ENCODE results near the gene XRCC3.

XRCC3 gene

DNA sequence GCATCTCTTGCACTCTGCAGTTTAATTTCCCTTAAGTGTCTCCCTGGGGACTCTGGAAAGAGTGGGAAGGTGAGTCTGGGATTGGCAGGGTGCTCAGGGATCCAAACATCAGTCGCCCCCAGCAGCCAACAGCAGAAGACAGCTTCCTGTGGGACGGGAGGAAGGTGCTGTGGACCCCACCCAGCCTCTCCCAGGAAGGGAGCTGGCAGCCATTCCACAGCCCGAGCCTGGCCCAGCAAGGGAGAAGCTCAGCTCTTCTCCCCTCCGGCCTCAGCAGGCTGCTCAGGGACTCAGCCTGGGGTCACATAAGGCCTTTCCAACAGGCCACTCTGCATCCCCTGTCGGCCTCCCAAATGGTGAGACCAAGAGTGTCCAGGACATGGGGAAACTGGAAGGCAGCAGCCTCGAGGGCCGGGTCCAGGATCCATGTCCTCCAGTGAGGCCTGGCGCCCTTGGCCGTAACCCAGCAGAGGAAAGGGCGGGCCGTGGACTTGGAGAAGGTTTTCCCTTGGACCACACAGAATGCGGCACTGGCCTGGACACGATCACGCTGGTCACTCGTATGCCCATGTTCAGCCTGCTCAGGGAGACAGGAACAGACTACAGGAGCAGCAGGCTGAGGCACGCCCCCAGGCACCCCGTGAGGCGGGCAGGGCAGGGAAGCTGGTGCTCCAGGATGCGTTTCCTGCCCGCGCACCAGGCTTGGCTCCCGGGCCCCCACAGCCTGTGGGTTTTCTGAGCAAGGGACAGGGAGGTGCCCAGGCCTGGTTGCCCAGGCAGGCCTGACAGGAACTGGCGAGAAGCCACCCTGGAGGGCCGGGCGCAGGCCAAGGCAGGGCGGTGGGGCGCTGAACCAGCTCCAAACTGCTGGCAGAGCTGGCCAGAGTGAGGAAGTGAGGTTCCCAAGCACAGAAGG is 3.5 kb downstream of the XRCC3 start:
- TF ChIP-seq, protein P1, sequence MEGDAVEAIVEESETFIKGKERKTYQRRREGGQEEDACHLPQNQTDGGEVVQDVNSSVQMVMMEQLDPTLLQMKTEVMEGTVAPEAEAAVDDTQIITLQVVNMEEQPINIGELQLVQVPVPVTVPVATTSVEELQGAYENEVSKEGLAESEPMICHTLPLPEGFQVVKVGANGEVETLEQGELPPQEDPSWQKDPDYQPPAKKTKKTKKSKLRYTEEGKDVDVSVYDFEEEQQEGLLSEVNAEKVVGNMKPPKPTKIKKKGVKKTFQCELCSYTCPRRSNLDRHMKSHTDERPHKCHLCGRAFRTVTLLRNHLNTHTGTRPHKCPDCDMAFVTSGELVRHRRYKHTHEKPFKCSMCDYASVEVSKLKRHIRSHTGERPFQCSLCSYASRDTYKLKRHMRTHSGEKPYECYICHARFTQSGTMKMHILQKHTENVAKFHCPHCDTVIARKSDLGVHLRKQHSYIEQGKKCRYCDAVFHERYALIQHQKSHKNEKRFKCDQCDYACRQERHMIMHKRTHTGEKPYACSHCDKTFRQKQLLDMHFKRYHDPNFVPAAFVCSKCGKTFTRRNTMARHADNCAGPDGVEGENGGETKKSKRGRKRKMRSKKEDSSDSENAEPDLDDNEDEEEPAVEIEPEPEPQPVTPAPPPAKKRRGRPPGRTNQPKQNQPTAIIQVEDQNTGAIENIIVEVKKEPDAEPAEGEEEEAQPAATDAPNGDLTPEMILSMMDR (IDR thresholded peaks at IDR 0.05; ENCODE audit: low read depth, low read length, missing control alignments), result no peak
- H3K4me3 ChIP-seq (ENCODE audit: low read depth, low read length), result no peak overlapping the region
- no peak for DNase-seq (ENCODE audit: low read depth)

GRCh38 chr14:103710771-103711377 is 4.4 kb downstream of the XRCC3 start:
- H3K4me3 ChIP-seq (ENCODE audit: low read depth, low read length), result no peak overlapping the region
- TF ChIP-seq, protein P1 (IDR thresholded peaks at IDR 0.05; ENCODE audit: low read depth, low read length, missing control alignments), result no peak
- DNase-seq (ENCODE audit: low read depth), result no peak

GRCh38 chr14:103709814-103710213 is 5.4 kb downstream of the XRCC3 start:
- no peak for DNase-seq (ENCODE audit: low read depth)
- no peak overlapping the region for H3K4me3 ChIP-seq (ENCODE audit: low read depth, low read length)
- TF ChIP-seq, protein P1 (IDR thresholded peaks at IDR 0.05; ENCODE audit: low read depth, low read length, missing control alignments), result no peak

- TF ChIP-seq, protein P1 (IDR thresholded peaks at IDR 0.05; ENCODE audit: low read depth, low read length, missing control alignments), result no peak
Observed at GRCh38 chr14:103708750-103709187, 6.5 kb downstream of the XRCC3 start.

DNA sequence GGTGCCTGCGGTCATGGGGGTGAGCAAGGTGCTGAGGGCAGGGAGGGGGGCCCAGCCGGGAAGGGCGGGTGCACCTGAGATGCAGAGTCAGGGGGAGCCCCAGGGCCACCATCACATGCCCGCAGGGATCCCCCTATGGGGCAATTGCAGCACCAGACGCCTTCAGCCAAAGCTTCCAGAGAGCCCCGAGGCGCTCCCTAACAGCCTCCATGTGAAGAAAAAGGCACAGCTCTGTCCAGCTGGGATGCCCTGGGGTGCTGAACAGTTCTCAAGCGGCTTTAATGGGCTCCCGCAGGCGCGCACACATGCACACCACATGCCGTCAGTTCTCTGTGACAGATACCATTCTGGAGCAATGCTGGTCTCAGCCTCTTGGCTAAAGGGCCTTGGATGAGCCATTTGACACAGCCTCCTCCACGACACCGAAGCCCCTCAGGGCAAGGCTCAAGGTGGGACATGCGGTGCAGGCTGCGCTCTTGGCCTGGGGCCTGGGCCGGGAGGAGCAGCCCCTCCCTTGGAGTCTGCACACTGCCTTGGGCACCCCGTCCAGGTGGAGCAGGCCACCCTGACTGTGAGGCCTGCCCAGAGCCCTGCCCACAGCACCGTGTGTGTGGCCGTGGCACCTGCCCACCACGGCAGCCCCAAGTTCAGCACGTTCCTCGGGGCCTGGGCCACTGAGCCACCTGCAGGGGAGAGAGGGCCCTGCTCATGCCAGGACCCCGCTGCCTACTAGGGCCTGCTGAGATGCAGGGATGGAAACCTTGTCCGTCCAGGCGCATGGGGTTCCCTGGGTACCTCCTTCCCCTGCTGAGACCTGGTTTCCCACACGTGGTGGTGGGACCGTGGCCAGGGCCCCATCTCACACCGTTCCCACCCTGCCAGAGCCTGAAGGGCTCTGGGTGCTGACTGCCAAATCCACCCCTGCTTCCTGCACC is 7.7 kb downstream of the XRCC3 start:
- TF ChIP-seq, protein P1 (IDR thresholded peaks at IDR 0.05; ENCODE audit: low read depth, low read length, missing control alignments), result no peak
- no peak overlapping the region for H3K4me3 ChIP-seq (ENCODE audit: low read depth, low read length)
- DNase-seq (ENCODE audit: low read depth), result no peak

More at GRCh38 chr14:103708750-103709187, 6.5 kb downstream of the XRCC3 start:
- H3K4me3 ChIP-seq (ENCODE audit: low read depth, low read length), result no peak overlapping the region
- no peak for DNase-seq (ENCODE audit: low read depth)

DNA sequence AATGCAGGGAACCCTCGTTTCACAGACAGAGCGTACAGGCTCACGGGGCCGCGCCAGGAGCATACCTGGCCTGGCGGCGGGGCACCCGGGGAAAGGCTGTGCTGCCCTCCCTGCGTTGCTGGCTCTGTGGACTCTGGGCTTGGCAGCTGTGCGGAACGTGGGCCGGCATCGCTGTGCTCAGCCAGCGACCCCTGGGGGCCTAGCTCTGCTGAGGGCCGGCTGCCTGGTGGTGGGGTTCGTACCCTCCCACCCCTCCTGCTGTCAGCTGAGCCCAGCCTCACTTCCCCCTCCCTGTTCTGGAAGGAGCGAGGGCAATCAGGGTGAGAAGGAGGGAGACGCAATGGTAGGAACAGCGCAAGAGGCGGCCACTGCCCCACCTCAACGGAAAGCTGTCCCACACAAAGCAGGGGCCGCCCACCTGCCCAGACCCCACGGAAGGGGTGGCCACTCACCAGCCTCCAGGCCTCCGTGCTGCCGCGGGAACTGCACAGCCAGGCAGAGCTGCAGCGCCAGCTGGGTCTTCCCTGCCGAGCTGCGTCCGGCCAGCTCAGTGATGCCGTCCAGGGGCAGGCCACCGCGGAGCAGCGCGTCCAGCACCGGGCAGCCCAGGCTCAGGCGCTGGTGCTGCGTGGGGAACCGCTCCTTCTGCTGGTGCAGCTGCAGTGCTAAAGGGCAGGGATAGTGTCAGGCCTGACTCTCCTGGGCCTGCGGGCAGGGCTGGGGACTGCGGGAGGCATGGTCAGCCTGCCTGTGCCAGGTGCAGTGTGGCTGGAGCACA is 8.5 kb downstream of the XRCC3 start:
- TF ChIP-seq, protein P1 (IDR thresholded peaks at IDR 0.05; ENCODE audit: low read depth, low read length, missing control alignments), result no peak
- no peak overlapping the region for H3K4me3 ChIP-seq (ENCODE audit: low read depth, low read length)
- no peak for DNase-seq (ENCODE audit: low read depth)
